AG09319 (cell line): ENCODE measurements around the gene MCC.

Experiments
- DNase-seq: peaks from one replicate; pipeline ENCODE4 v3.0.0-alpha.2; 2010; ENCODE audit warnings: low read depth; ENCODE audit errors: extremely low read depth
- CTCF ChIP-seq: IDR thresholded peaks from 2 replicates; pipeline ENCODE4 v1.5.1; 2011; ENCODE audit warnings: low read depth, mild to moderate bottlenecking, inconsistent platforms, low read length, moderate library complexity

The MCC gene

GRCh38 chr5:113390224-113390623 lies 98.0 kb downstream of the MCC start:
- no peak for TF ChIP-seq CTCF
- DNase-seq, result no peak

- no peak for TF ChIP-seq CTCF
- DNase-seq, result no peak
These were observed 99.1 kb downstream of the MCC start for GRCh38 chr5:113389116-113389515.

GRCh38 chr5:113387844-113388243 lies 100.4 kb downstream of the MCC start:
- no peak for DNase-seq
- TF ChIP-seq CTCF, result no peak

- no peak for TF ChIP-seq CTCF
- DNase-seq, result no peak
These were observed 103.4 kb downstream of the MCC start for GRCh38 chr5:113384782-113385285.

GRCh38 chr5:113382731-113383130 lies 105.5 kb downstream of the MCC start:
- DNase-seq, result no peak

GRCh38 chr5:113381791-113382190 lies 106.5 kb downstream of the MCC start:
- DNase-seq, result no peak
- TF ChIP-seq CTCF, result no peak

More at GRCh38 chr5:113382731-113383130, 105.5 kb downstream of the MCC start:
- TF ChIP-seq CTCF, result no peak

- no peak for DNase-seq
- TF ChIP-seq CTCF, result no peak
These were observed 107.4 kb downstream of the MCC start for GRCh38 chr5:113380807-113381326.
